B cell (primary cell): ENCODE data around the gene DNAJA1.

Source experiments
- EZH2 ChIP-seq: IDR thresholded peaks from 2 replicates; pipeline ENCODE4 v1.6.1; 2012; ENCODE audit warnings: borderline replicate concordance, low read depth, mild to moderate bottlenecking, moderate library complexity, low read length; ENCODE audit not compliant: insufficient read depth, poor library complexity, severe bottlenecking
- TF ChIP-seq, protein P1 (sequence below): fragments of 200-600 bp; IDR thresholded peaks from one replicate; pipeline ENCODE4 v1.8.0; 2022; ENCODE audit warnings: antibody characterized with exemption, mild to moderate bottlenecking

DNA sequence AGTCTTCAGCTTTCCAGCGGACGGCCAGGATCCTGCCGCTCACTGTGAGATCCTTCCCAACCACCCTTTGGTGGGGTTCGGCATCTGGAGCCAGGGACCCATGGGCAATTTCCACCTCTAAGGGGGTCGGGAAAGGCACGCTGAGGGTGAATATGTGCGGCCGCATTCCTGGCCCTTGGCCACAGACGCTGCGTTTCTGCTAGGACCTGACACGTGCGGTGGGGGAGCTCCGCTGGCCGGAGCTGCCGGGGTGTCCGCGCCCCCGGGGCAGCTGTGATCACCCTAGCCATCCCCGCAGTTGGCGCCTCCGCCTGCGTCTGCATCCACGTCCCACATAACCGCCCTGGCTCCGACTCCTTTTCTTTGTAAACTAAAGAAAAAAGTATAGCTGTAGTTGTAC, 5.3 kb upstream of the DNAJA1 start:
- TF ChIP-seq, protein P1, sequence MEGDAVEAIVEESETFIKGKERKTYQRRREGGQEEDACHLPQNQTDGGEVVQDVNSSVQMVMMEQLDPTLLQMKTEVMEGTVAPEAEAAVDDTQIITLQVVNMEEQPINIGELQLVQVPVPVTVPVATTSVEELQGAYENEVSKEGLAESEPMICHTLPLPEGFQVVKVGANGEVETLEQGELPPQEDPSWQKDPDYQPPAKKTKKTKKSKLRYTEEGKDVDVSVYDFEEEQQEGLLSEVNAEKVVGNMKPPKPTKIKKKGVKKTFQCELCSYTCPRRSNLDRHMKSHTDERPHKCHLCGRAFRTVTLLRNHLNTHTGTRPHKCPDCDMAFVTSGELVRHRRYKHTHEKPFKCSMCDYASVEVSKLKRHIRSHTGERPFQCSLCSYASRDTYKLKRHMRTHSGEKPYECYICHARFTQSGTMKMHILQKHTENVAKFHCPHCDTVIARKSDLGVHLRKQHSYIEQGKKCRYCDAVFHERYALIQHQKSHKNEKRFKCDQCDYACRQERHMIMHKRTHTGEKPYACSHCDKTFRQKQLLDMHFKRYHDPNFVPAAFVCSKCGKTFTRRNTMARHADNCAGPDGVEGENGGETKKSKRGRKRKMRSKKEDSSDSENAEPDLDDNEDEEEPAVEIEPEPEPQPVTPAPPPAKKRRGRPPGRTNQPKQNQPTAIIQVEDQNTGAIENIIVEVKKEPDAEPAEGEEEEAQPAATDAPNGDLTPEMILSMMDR: no peak
- no peak for TF ChIP-seq EZH2
